Activated CD8-positive, alpha-beta memory T cell treated with anti-CD3 and anti-CD28 coated beads for 48 hours (primary cell): ENCODE measurements around the gene ZNF446.
"Not testable (repeated sequence)": the region's sequence is repeated elsewhere in the genome, so short reads cannot be mapped to it uniquely, and the experiment has no call there.

Experiments
- DNase-seq, 3 experiments: peaks; one replicate each; pipeline ENCODE4 v3.0.0-alpha.2; 2020; ENCODE audit warnings: low read depth in 2 of 3, low spot score in 2 of 3

Gene ZNF446

GRCh38 chr19:58469241-58470013 lies 6.7 kb upstream of the ZNF446 start:
- no peak for DNase-seq

- not testable (repeated sequence) for DNase-seq
Observed at GRCh38 chr19:58470837-58471543, 5.2 kb upstream of the ZNF446 start.

GRCh38 chr19:58471736-58472135 lies 4.4 kb upstream of the ZNF446 start:
- DNase-seq, result no peak

GRCh38 chr19:58473775-58474174 lies 2.4 kb upstream of the ZNF446 start:
- DNase-seq, result no peak

GRCh38 chr19:58474291-58474996 lies 1.7 kb upstream of the ZNF446 start:
- no peak for DNase-seq

- DNase-seq, result peak in 1 of 3 experiments; percentile 40
Observed at GRCh38 chr19:58474997-58475713, 997 bp upstream of the ZNF446 start.

GRCh38 chr19:58476498-58477015 lies 405 bp downstream of the ZNF446 start:
- DNase-seq, result no peak

GRCh38 chr19:58477130-58477529 lies 978 bp downstream of the ZNF446 start:
- no peak for DNase-seq

- no peak for DNase-seq
Observed at GRCh38 chr19:58477871-58478270, 1.7 kb downstream of the ZNF446 start.

GRCh38 chr19:58479303-58479702 lies 3.2 kb downstream of the ZNF446 start:
- no peak for DNase-seq

GRCh38 chr19:58479736-58480480 lies 3.8 kb downstream of the ZNF446 start:
- no peak for DNase-seq

GRCh38 chr19:58480481-58480830 lies 4.3 kb downstream of the ZNF446 start:
- no peak for DNase-seq

GRCh38 chr19:58480831-58481230 lies 4.7 kb downstream of the ZNF446 start:
- no peak for DNase-seq

GRCh38 chr19:58482372-58482771 lies 6.2 kb downstream of the ZNF446 start:
- no peak for DNase-seq

- no peak for DNase-seq
Observed at GRCh38 chr19:58483776-58484175, 7.6 kb downstream of the ZNF446 start.

- not testable (repeated sequence) for DNase-seq
Observed at GRCh38 chr19:58484349-58484748, 8.2 kb downstream of the ZNF446 start.

GRCh38 chr19:58491393-58491792 lies 15.2 kb downstream of the ZNF446 start:
- DNase-seq, result no peak

GRCh38 chr19:58492265-58492664 lies 16.1 kb downstream of the ZNF446 start:
- DNase-seq, result no peak

GRCh38 chr19:58497634-58498170 lies 21.6 kb downstream of the ZNF446 start:
- DNase-seq, result no peak
